ENCODE data around the gene IFI27L1. TPM values are rescaled to one million over a fixed set of nuclear protein-coding genes. Genes with fewer than 3 reads are reported as not detected.

Gene IFI27L1
- total and polyA plus RNA-seq, 2 donors (not counting 1 experiment from before 2014, with no cell fraction given): 6.5 to 6.7 TPM

- ChIA-PET CTCF (interaction anchor here (1.1 kb wide), 1 partner anchor 59 kb away, joined by 3 read pairs; no protein-coding TSS in a partner anchor), POLR2A (no interaction called here)
- Mint-ChIP-seq H3K9me3 (ENCODE audit: insufficient read depth) (peaks cover 10% of the 10 kb centered on the region), H3K27me3 (no peaks in the 10 kb centered on the region), H3K27ac (no peak overlapping the region), H3K4me3 (peak overlapping the region; percentile 82), H3K4me1 (peaks cover 56% of the 10 kb centered on the region)
- peaks cover 69% of the 10 kb centered on the region for H4K20me1 ChIP-seq (ENCODE audit: control insufficient read depth, insufficient read depth, low read length, poor library complexity, severe bottlenecking)
- no peak overlapping the region for H2AFZ ChIP-seq (ENCODE audit: insufficient read depth, low read depth, low read length, poor library complexity, severe bottlenecking)
- no peak for DNase-seq
- peaks cover 36 to 45% of the 10 kb centered on the region in 2 donors for H3K4me1 ChIP-seq (ENCODE audit: control insufficient read depth in 2 of 2, insufficient read depth in 2 of 2, low read length in 2 of 2)
- H3K9me3 ChIP-seq (ENCODE audit: control extremely low read depth in 1 of 3, control insufficient read depth in 2 of 3, insufficient read depth in 1 of 3, low read length in 2 of 3): peaks cover 8 to 15% (median 9%) of the 10 kb centered on the region in 3 donors
- peak overlapping the region in 1 of 5 experiments; percentile 16 for H3K4me3 ChIP-seq (ENCODE audit: control extremely low read depth in 1 of 5, extremely low read depth in 1 of 5, insufficient read depth in 1 of 5, low read depth in 2 of 5, low read length in 4 of 5)
- H3K36me3 ChIP-seq (replicated peaks in 1 of 2; ENCODE audit: control extremely low read depth in 1 of 2, control insufficient read depth in 1 of 2, extremely low read depth in 1 of 2, insufficient read depth in 2 of 2, low read length in 1 of 2): peaks cover 10 to 27% of the 10 kb centered on the region in 2 experiments
- 83% methylated on average over 3 of the region's 7 CpGs for WGBS (ENCODE audit: insufficient coverage)
- no peak for ATAC-seq (ENCODE audit: low read depth)
- H3K9ac ChIP-seq (ENCODE audit: low read length): no peak overlapping the region
- no peak for TF ChIP-seq CTCF (IDR thresholded peaks at IDR 0.05)
- no peak for TF ChIP-seq EZH2 (IDR thresholded peaks at IDR 0.05; ENCODE audit: borderline replicate concordance, insufficient read depth, low read depth, low read length, poor library complexity, severe bottlenecking)
- peak overlapping the region; percentile 83 for H3K4me2 ChIP-seq (replicated peaks; ENCODE audit: low read depth, low read length, poor library complexity, severe bottlenecking)
- intact Hi-C loops (cut with micrococcal nuclease): no loop called here
- H3K79me2 ChIP-seq (ENCODE audit: control insufficient read depth, insufficient read depth, low read length): peaks cover 98% of the 10 kb centered on the region
- no peak overlapping the region for H3K27ac ChIP-seq (ENCODE audit: low read length in 2 of 2)
- H3K27me3 ChIP-seq (replicated peaks in 1 of 4; ENCODE audit: control extremely low read depth in 1 of 4, control insufficient read depth in 3 of 4, insufficient read depth in 4 of 4, low read length in 3 of 4): no peaks in the 10 kb centered on the region
These were observed 3.8 kb upstream of the IFI27L1 start for GRCh38 chr14:94077111-94077821.

- ChIA-PET CTCF (interaction anchor here (2.6 kb wide), 1 partner anchor 55 kb away, joined by 10 read pairs; no protein-coding TSS in a partner anchor), POLR2A (no interaction called here)
- intact Hi-C loops (cut with micrococcal nuclease): no loop called here
- no CpG with 5 or more reads among the region's 5 CpGs for WGBS (ENCODE audit: insufficient coverage)
- peaks cover 56% of the 10 kb centered on the region for H3K4me1 Mint-ChIP-seq
- H3K36me3 ChIP-seq (replicated peaks in 1 of 2; ENCODE audit: control extremely low read depth in 1 of 2, control insufficient read depth in 1 of 2, extremely low read depth in 1 of 2, insufficient read depth in 2 of 2, low read length in 1 of 2): peaks cover 10 to 27% of the 10 kb centered on the region in 2 experiments
- no peak overlapping the region for H3K27ac Mint-ChIP-seq
- H3K9me3 Mint-ChIP-seq (ENCODE audit: insufficient read depth): peaks cover 9% of the 10 kb centered on the region
- no peaks in the 10 kb centered on the region for H3K27me3 ChIP-seq (replicated peaks in 1 of 4; ENCODE audit: control extremely low read depth in 1 of 4, control insufficient read depth in 3 of 4, insufficient read depth in 4 of 4, low read length in 3 of 4)
- H3K4me3 Mint-ChIP-seq: peak overlapping the region; percentile 82
- peaks cover 95% of the 10 kb centered on the region for H3K79me2 ChIP-seq (ENCODE audit: control insufficient read depth, insufficient read depth, low read length)
- H3K4me3 ChIP-seq (ENCODE audit: control extremely low read depth in 1 of 5, extremely low read depth in 1 of 5, insufficient read depth in 1 of 5, low read depth in 2 of 5, low read length in 4 of 5): peak overlapping the region in 1 of 5 experiments; percentile 91
- no peaks in the 10 kb centered on the region for H3K27me3 Mint-ChIP-seq
- H3K9ac ChIP-seq (ENCODE audit: low read length): peak overlapping the region; percentile 93
- peaks cover 8 to 15% (median 9%) of the 10 kb centered on the region in 3 donors for H3K9me3 ChIP-seq (ENCODE audit: control extremely low read depth in 1 of 3, control insufficient read depth in 2 of 3, insufficient read depth in 1 of 3, low read length in 2 of 3)
- no peak overlapping the region for H2AFZ ChIP-seq (ENCODE audit: insufficient read depth, low read depth, low read length, poor library complexity, severe bottlenecking)
- H3K4me2 ChIP-seq (replicated peaks; ENCODE audit: low read depth, low read length, poor library complexity, severe bottlenecking): peak overlapping the region; percentile 83
- DNase-seq (no peak), ATAC-seq (ENCODE audit: low read depth) (no peak)
- TF ChIP-seq CTCF (IDR thresholded peaks at IDR 0.05) (no peak), EZH2 (IDR thresholded peaks at IDR 0.05; ENCODE audit: borderline replicate concordance, insufficient read depth, low read depth, low read length, poor library complexity, severe bottlenecking) (no peak)
- H3K27ac ChIP-seq (ENCODE audit: low read length in 2 of 2): no peak overlapping the region
- peaks cover 36 to 45% of the 10 kb centered on the region in 2 donors for H3K4me1 ChIP-seq (ENCODE audit: control insufficient read depth in 2 of 2, insufficient read depth in 2 of 2, low read length in 2 of 2)
- peaks cover 64% of the 10 kb centered on the region for H4K20me1 ChIP-seq (ENCODE audit: control insufficient read depth, insufficient read depth, low read length, poor library complexity, severe bottlenecking)
These were observed 3.3 kb upstream of the IFI27L1 start for GRCh38 chr14:94077823-94078222.

Measured in B cell (primary cell).